Stimulated activated CD4-positive, alpha-beta T cell treated with anti-CD3 and anti-CD28 coated beads, Interleukin-1b, Interleukin-23, amount 100 ng/mL, for 4 hours (primary cell): Measurements from ENCODE around the gene PTPRG.

Experiments
- DNase-seq, 2 donors: peaks; one replicate each; pipeline ENCODE4 v3.0.0-alpha.2; 2020; ENCODE audit warnings: low read depth in 2 of 2

The PTPRG gene

DNA sequence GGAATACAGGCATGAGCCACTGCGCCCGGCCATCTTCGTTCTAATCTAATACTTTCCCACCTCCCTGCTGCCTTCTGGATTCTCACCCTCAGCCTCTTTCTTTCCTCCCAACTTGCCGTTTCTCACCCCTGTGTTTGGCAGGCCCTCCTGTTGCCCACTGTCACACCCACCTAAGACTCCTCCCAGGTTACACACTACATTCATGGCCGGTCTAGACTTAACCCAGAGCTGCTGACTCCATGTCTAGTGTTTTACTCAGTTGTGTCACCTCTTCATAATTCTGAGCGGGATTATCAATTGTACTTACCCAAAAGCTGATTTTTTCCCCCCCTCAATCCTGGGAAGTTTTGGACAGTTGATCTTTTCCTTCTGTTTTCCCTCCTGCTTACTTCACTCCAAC, 588.2 kb downstream of the PTPRG start:
- no peak for DNase-seq

DNA sequence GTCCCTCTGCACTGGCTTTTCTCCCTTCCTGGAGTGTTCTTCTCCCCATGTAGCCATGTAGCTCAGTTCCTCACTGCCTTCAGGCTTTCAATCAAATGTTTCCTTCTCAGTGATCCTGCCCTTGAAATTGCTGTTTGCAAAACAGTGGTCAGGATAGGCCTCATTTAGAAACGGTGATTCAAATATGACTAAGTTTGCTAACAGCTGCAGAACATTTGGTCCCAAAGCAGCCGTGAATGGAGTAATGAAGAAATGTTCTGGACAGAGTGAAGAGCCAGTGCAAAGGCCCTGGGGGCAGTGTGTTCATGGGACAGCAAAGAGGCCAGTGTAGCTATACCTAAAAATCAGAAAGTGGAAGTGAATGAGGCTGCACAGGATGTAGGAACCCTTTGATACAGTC, 588.6 kb downstream of the PTPRG start:
- DNase-seq, result no peak

DNA sequence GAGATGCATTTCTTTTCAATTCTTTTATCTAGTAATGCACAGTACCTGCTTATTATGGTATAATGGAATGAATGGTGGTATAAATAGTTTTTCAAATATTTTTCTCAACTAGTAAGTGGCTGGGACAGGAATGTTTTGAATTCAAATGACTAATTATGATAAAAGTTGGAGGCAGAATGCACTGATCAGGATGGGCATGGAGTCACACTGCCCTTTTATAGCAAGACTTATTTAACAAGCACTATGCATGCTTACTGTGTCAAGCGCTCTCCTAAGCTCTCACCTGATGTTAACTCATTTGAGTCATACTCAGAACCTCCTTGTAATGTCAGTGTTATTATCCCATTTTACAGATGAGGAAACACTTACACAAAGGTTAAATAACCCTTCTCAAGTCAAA, 590.2 kb downstream of the PTPRG start:
- no peak for DNase-seq

DNA sequence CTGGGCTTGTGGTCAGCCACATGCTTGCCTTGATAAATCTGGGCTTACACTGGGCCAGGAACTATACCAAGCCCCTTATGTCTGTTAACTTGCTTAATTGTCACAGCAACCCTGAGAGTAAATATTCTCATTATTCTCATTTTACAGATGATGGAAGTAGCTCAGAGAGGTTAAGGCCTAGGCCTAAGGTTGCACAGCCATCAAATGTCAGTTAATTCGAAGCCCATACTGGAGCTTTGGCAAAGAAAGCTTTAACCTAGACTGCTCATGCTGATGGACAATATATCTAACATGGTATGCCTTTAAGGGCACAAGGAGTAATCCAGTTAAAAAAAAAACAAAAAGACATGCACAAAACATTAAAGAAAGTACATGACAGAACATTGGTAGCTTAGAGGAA, 591.9 kb downstream of the PTPRG start:
- DNase-seq, result no peak

DNA sequence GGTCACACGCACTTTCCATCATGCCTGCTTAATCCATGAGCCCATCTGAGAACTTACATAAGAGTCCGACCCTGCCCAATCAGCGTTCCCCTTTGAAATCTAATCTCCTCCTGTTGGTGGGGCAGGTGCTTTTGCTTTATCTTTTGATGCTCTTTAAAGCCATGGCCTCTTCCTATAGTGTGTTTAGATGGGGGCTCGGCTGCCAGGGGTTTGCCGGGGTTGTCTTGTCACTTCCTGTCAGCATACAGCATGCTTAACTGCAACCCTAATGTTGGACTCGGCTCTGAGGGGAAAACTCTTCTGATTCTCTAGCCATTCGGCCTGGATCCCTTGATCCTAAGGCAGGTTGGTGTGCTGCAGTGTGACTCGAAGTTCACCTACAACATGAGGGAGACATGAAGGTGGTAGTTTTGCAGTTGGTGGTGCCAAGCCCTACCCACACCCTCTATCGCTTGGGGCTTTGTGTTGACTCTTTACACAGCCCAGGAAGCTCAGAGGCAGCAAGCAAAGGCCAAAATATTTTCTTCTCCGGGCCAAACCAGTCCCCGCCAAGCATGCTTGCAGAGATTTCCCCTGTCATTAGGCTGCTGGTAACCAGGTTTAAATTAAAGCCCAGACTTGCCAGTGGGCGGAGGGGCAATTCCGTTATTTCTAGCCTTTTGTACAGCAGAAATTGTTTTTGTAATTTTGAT, 593.2 kb downstream of the PTPRG start:
- DNase-seq, result no peak

DNA sequence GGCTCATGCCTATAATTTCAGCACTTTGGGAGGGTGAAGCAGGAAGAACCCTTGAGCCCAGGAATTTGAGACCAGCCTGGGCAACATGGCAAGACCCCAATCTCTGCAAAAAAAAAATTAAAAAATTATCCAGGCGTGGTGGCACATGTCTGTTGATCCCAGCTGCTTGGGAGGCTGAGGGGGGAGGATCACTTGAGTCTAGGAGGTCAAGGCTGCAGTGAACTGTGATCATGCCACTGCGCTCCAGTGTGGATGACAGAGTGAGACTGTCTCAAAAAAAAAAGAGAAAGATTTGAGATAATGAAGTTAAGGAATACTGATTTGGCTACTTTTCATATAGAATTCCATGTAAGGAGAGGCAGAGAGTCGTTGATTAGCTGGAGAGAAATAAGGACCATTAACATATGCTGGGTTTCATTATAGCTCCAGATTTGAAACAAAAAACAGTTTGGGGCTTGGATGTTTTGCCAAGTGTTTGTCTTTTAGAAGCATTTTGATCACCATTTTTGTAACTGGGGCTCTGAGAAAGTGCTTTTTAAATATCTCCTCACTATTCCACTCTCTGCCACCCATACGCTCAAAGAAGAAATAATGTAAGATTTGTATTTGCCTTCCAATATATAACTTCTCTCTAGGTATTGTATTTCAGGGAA, 597.8 kb downstream of the PTPRG start:
- no peak for DNase-seq

DNA sequence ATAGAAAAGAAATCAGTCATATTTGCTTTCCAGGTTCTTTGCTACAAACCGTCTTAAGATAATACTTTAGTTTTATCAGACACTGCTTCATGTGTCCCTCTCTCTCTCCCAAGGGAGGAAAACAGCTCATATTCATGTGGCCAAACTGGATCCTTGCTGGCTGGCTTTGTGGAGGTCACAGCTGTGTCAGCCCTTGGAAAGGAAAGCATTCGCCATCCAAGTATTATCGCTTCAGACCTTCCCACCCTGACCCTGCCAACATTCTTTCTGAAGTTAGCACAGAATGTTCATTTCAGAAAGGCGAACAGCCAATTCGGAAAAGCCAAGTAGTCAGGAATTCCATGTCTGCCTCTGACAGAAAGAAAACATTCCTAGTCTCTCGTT, 598.3 kb downstream of the PTPRG start:
- DNase-seq, result no peak

DNA sequence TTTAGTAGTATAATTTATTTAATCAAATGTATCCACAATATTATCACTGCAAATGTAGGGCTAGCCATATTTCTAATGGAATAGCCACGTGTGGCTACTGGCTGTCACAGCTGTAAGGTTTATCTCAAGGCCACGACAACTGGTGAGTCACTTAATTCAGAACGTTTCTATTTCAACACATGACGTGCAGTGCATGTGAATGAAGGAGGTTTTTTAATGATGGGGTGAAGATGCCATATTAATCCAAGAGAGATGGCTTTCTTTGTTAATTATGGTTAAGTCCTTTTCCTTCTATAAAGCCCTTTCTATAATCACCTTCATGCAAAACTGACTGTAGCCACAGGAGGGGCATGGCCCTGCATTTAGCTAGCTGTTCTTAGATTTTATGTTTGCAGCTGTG, 600.0 kb downstream of the PTPRG start:
- no peak for DNase-seq

DNA sequence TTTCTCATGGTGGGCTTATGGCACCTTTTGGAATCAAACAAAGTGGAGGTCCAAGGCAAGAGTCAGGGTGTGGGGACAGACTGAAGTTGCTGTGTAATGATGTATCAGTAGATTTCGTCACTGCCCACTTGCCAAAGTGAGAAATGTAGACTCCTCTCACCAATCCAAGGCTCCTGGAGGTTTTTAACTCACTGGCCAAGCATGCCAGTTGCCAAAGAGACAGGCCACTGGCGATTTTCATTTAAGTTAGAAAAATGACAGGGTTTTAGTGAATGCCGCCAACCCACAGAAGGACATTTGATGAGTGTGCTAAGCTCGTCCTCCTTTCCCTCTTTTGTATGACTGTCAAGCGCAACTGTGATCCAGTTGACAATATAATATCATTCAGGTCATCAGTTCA, 602.8 kb downstream of the PTPRG start:
- DNase-seq, result no peak

DNA sequence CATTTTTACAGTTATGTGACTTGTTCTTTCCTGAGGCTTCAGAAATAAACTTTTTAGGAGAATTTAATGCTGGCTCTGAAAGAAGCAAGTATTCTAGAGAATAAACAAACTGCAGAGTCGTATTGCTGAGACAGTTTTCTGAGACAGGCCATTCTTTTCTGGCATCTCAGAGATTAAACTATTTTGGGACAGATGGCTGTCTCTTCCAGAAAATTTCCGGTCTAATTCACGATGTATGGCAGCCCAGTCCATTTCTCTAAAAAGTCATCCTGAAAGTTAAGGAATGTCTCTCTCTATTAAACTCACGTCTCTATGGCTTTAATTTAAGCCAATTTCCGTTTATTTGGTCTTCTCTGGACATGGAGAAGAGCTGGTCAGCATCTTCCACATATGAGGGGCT, 603.4 kb downstream of the PTPRG start:
- no peak for DNase-seq

DNA sequence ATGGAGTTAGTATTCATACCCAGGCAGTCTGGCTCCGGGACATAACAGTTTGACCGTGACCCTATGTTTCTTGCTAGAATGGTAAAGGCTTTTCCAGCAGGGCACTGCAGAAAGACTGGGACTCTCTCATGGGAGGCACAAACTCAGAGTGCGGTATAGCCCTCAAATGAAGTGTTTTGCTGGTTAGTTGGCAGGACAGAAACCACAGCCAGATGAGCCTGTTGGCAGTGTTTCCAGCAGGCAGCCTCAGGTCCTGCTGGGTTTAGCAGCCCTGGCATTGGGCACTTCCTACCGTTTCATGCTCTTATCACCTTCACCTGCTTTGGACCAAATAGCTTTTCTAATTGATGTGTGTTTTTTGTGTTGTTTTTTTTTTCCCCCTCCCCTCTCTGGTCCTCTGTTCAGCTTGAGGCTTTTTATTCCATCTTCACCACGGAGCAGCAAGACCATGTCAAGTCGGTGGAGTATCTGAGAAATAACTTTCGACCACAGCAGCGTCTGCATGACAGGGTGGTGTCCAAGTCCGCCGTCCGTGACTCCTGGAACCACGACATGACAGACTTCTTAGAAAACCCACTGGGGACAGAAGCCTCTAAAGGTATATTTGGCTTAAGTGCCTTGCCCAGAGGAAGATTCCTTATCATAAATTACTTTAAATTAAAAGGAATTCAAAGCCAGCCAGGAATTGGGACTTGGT, 606.3 kb downstream of the PTPRG start:
- DNase-seq, result no peak

DNA sequence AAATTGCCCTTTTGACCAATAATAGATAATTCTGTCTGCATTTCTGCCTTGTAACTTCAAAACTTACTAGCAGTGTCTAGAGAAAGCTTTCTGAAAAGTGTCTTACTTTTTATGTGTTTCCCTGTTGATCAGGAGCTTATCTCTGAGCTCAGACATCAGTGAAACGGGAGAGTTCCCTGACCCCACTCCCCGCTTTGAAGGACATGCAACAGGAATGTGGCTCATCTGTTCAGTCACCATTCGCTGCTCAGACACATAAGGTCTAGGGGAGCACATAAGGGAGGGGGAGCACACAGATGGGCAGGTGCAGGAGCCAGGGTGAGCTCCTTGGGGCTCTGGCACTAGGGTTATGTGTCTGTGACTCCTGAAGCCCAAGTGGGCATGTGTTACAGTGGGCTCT, 607.0 kb downstream of the PTPRG start:
- no peak for DNase-seq

DNA sequence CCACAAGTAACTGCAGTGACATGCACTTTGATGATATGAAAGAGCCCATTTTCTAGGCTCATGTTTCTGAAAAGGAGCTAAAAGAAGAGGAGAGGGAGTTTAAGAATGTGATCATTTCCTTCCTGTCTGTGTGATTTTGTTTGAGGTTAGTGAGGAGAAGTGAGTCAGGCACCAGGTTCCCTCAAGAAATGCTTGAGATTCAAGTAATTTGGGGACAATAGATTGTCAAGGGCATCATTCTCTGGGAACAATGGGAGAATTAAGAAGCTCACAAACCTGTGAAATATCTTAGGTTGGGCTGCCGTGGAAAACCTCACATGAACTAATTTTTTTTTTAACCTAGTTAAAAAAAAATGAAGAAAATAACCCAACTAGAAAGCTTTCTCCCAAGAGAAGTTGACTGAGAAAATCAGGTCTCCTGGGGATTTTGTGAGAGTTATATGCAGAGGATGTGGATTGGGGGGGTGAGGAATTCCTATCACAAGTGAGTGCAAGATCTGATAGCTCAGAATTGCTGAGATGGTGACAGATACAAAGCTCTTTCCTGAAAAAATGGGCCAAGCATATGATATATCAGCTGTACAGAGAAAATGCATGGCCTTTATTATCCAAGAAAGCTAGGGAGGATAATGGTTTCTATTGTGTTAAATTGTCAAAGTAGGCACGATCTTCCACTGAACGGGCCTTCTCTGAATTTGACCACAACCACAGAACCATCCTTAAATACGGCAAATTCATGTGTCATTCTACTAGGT, 608.7 kb downstream of the PTPRG start:
- DNase-seq, result no peak

DNA sequence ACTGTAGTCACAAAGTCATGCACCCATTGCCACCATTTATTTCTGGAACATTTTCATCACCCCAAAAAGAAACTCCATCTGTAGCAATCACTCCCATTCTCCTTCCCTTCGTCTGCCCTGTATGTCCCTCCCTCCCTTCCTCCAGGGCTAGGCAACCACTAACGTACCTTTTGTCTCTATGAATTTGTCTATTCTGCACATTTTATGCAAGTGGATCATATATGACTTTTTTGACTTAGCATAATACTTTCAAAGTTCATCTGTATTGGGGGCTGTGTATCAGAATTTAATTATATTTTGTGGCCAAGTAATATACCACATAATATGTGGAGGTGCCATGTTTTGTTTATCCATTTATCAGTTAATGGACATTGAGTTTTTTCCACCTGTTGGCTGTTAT, 610.4 kb downstream of the PTPRG start:
- DNase-seq, result no peak

DNA sequence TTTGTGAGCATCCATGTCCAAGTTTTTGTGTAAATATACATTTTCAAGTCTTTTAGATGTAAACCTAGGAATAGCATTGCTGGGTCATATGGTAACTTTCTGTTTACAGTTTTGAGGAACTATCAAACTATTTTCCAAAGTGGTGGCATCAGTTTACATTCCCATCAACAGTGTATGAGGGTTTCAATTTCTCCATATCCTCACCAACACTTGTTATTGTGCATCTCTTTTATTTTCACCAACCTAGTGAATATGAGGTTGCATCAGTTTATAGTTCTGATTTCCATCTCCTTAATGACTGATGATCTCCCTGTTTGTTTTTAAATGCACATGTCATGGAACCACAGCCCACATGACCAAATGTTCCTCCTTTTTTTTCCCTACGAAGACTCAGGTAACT, 610.8 kb downstream of the PTPRG start:
- no peak for DNase-seq

DNA sequence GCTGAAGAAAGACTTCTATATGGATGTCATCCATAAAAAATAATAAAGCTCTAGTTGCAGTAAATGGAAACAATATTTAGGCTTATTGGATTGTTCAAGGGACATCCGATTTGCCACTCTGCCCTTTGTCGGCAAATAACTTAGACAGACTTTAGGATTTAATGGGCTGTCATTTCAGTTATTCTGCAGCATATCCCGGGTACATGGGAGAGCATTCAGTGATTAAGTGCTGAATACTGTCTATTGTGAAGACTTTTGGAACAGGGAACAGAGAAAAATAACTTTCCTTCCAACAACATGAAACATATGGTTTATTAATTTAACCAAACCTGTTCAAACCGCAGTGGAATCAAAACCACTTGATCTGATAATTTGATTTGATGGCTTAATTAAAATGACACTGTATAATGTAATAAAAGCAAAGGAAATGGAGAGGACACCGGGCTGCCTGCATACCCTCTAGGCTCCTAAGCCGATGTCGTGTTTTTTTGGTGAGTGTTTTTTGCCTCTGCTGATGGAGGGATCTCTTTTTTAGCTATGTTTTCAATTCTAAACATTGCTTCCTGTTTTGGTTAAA, 612.7 kb downstream of the PTPRG start:
- DNase-seq, result no peak

DNA sequence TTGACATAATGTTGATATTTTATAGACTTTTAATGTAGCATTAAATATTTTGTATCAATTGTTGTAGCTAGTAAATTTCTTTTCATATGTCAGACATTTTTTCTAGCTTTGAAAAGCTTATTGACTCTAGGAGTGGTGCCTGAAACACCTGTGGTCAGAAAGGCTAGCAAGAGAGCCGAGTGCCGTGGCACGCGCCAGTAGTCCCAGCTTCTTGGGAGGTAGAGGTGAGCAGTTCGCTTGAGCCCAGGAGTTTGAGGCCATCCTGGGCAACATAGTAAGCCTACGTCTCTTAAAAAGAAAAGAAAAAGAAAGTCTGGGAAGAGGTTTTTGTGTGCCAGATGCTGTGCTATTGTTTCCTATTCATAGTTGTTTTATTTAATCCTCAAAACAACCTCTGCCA, 613.8 kb downstream of the PTPRG start:
- DNase-seq, result no peak

DNA sequence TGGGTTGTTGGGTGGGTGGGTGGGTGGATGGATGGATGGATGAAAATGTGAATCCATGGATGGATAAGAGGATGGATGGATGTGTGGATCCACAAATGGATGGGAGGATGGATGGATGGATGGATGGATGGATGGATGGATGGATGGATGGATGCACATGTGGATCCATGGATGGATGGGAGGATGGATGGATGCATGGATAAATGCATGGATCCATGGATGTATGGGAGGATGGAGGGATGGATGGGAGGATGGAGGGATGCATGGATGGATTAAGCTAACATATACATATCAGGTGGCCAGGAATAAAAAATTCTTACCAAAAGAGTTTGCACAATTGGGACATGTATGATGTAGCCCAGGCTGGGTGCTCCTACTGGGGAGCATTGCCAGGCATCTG, 616.7 kb downstream of the PTPRG start:
- no peak for DNase-seq

DNA sequence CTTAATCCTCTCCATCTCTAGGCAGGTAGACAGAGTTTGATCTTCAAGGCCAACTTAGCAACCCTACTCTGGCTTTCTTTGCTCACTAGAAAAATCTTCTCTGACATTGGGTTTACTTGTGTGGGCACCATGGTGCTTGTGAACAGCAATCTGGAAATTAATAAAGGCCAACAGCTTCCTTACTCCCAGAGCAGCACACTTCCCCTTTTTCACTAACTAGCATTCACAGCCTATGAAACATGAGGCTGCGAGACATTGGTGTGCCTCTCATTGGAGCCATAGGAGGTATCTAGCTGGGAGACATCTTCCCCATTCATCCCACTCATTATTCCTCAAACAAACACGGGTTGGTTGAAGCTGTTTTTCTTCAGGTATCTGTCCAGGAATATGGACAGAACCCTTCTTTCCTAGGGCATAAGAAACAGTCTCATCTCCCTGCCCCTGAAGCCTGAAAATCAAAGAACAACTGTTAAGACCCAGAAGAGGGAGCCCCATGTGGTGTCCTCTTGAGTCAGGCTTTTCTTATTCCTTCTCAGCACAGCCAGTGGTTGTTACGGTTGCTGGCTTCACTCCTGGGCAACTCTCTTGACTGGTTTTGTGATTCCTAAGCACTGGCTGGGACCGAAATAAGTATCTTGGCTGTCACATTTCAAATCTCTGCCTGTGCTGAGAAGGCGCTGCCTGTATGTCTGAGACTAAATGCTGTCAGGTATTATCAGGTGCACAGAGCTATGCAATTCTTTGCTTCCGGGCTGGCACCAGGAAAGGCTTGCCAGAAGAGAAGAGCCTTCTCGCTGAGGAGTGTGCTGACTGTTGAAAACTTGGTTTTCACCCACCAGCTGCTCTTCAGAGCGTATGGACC, 617.6 kb downstream of the PTPRG start:
- no peak for DNase-seq

DNA sequence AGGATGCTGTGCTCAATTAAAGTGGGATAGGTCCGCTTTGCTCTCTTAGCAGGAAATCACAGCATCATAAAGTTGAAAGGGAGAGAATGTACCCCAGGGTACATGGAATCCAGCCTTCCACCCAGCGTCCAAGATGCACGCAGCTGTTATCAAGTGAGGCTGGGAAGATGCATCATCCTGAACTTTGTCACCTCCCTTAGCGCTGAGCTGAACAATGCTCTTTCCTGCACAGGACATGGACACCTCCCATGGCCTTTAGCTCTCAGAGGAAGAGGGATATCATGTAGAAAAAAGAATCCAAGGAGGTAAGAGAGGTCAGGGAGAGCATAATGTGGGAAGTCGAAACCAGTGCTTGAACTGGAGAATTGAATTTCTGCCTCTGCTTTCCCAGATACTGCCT, 619.1 kb downstream of the PTPRG start:
- DNase-seq, result no peak

DNA sequence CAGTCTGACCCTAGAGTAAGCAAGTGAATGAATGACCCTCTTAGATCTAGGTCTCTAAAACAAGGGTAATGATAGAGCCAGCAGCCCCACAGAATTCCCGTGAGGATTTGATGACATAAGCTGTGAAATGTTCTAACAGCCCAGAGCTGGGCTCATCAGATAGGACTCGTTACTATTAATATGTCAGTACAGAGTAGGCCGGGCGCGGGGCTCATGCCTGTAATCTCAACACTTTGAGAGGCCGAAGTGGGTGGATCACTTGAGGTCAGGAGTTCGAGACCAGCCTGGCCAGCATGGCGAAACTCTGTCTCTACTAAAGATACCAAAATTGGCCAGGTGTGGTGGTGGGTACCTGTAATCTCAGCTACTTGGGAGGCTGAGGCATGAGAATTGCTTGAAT, 621.7 kb downstream of the PTPRG start:
- DNase-seq, result no peak
